ENCODE measurements around the gene S100A8. TPM values are rescaled to one million over a fixed set of nuclear protein-coding genes. Genes with fewer than 3 reads are reported as not detected.
A peak's percentile ranks its signal among the peaks of the same experiment; 100 is the strongest.
"Not testable (repeated sequence)": the region's sequence is repeated elsewhere in the genome, so short reads cannot be mapped to it uniquely, and the experiment has no call there.

The S100A8 gene
- total RNA-seq, 2 donors from 2014 or later, result 1.8 TPM; not detected in 1

DNA sequence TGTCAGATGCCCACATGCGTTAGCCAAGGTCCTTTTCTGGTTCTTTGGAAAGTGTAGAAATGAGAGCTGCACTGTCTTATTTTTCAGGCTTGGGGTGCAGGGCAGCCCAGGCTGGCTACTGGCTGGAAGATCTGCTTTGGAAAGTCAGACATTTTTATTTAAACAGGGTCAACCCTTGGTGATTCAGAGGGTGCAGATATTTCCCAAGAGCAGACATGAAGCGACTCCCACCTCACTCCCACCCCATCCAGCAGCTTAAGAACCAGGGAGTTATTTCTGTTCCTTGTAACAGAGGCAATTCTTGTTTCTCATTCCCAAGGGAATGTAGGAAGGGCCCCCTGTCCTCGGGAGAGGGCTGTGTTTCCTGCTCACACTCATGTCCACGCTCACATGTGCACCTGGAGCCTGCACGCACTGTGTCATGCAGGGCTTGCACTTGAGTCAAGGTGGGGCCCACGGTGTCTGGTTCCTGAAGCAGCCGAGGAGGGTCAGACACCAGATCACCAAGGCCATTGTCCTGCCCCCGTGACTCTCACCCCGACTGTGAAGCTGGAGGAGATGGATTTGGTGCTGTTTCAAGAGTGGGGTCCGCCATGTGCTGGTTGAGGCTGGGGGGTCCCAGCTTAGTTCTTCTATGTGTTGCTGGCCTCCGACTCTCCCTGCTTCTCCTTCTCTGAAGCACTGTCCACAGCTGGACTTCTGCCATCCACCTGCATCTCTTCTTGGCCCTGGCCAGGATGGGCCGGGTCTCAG lies 26.4 kb upstream of the S100A8 start:
- Histone ChIP-seq H3K36me3 (replicated peaks in 1 of 2; ENCODE audit: insufficient read depth in 1 of 2, low read depth in 2 of 2) (no peaks in the 10 kb centered on the region), H3K4me3 (no peak overlapping the region), H3K9me3 (no peaks in the 10 kb centered on the region), H3K27ac (no peak overlapping the region), H3K4me1 (no peaks in the 10 kb centered on the region), H3K27me3 (no peaks in the 10 kb centered on the region)
- no peak for ATAC-seq
- intact Hi-C loops (cut with DNase I), result no loop called here
- DNase-seq, result no peak
- TF ChIP-seq, protein P1, sequence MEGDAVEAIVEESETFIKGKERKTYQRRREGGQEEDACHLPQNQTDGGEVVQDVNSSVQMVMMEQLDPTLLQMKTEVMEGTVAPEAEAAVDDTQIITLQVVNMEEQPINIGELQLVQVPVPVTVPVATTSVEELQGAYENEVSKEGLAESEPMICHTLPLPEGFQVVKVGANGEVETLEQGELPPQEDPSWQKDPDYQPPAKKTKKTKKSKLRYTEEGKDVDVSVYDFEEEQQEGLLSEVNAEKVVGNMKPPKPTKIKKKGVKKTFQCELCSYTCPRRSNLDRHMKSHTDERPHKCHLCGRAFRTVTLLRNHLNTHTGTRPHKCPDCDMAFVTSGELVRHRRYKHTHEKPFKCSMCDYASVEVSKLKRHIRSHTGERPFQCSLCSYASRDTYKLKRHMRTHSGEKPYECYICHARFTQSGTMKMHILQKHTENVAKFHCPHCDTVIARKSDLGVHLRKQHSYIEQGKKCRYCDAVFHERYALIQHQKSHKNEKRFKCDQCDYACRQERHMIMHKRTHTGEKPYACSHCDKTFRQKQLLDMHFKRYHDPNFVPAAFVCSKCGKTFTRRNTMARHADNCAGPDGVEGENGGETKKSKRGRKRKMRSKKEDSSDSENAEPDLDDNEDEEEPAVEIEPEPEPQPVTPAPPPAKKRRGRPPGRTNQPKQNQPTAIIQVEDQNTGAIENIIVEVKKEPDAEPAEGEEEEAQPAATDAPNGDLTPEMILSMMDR (IDR thresholded peaks at IDR 0.05), result no peak
- no peak for TF ChIP-seq POLR2A (IDR thresholded peaks at IDR 0.05)
- WGBS, 2 donors, result 36 to 54% methylated on average over 8 to 12 of the region's 12 CpGs

DNA sequence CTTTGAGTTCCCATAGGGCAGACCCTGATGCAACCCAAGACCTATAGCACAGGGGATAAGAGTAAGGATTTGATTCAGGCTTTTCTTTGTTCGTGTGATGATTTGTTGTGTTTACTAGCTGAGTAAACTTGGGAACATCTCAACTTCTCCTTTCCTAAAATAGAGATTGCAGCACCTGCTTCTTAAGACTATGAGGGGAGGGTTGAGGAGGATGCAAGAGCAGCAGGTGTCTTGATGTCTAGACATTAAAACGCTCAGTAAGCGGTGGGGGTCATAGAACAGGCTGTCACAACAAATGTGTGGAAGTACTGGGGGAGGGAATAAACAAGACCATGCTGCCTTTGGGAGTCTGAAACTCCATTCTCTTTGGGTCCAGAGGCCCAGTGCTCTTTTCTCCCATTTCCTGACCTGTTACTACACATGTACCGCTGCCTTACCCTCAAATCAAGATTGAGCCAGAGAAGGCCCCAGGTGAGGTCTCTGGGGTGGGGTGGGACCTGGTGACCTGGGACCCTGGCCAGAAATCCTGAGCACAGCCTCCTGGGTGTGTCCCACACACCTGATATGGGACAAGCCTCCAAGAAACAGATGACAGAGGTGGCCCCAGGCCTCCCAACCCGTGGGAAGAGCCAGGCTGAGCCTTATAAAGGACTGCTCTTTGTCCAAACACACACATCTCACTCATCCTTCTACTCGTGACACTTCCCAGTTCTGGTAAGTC lies 25.1 kb upstream of the S100A8 start, which contains the start of gene S100A7A:
TSS of gene S100A7A (plus strand) at position 671 of the 721 bp plus-strand sequence. CDS start 1,563 bp downstream, outside the sequence.
- H3K4me1 ChIP-seq, result no peaks in the 10 kb centered on the region
- no peak within 1 kb of the TSS for H3K4me3 ChIP-seq
- intact Hi-C loops (cut with DNase I), result no loop called here
- no peaks in the 10 kb centered on the region for H3K9me3 ChIP-seq
- H3K27me3 ChIP-seq, result no peaks in the 10 kb centered on the region
- WGBS, 2 donors, result 48 to 54% methylated on average over 6 of the region's 6 CpGs
- DNase-seq (no peak), ATAC-seq (no peak)
- H3K27ac ChIP-seq, result no peak within 1 kb of the TSS
- no peaks in the 10 kb centered on the region for H3K36me3 ChIP-seq (replicated peaks in 1 of 2; ENCODE audit: insufficient read depth in 1 of 2, low read depth in 2 of 2)
- TF ChIP-seq, protein P1 (IDR thresholded peaks at IDR 0.05), result no peak
- no peak for TF ChIP-seq POLR2A (IDR thresholded peaks at IDR 0.05)

DNA sequence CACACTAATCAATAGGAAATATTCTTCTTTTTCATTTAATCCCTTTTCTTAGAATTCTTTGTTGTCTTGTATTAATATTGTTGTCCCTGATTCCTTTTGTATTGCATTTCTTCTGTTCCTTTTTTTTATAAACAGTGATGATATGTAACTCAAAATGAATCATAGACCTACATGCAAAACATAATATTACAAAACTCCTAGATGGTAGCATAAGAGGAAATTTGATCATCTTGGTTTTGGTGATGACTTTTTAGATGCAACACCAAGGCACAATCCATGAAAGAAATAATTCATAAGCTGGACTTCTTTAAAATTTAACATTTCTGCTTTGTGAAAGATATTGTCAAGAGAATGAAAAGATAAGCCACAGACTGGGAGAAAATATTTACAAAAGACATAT lies 23.1 kb upstream of the S100A8 start:
- ATAC-seq; H3K9me3 ChIP-seq; H3K4me3 ChIP-seq; DNase-seq; H3K4me1 ChIP-seq; intact Hi-C loops (cut with DNase I); H3K27ac ChIP-seq; H3K36me3 ChIP-seq (replicated peaks in 1 of 2; ENCODE audit: insufficient read depth in 1 of 2, low read depth in 2 of 2); H3K27me3 ChIP-seq: not testable (repeated sequence)

DNA sequence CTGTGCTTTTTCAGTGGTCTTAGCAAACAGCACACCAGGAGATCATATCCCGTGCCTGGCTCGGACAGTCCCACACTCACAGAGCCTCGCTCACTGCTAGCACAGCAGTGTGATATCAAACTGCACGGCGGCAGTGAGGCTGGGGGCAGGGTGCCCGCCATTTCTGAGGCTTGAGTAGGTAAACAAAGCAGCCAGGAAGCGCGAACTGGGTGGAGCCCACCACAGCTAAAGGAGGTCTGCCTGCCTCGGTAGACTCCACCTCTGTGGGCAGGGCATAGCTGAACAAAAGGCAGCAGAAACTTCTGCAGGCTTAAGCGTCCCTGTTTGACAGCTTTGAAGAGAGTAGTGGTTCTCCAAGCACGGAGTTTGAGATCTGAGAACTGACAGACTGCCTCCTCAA lies 16.4 kb upstream of the S100A8 start:
- H3K4me1 ChIP-seq; H3K27me3 ChIP-seq; intact Hi-C loops (cut with DNase I); ATAC-seq; H3K4me3 ChIP-seq; H3K9me3 ChIP-seq; H3K27ac ChIP-seq; H3K36me3 ChIP-seq (replicated peaks in 1 of 2; ENCODE audit: insufficient read depth in 1 of 2, low read depth in 2 of 2); DNase-seq: not testable (repeated sequence)
- WGBS, 2 donors, result 52 to 57% methylated on average over 11 of the region's 11 CpGs

DNA sequence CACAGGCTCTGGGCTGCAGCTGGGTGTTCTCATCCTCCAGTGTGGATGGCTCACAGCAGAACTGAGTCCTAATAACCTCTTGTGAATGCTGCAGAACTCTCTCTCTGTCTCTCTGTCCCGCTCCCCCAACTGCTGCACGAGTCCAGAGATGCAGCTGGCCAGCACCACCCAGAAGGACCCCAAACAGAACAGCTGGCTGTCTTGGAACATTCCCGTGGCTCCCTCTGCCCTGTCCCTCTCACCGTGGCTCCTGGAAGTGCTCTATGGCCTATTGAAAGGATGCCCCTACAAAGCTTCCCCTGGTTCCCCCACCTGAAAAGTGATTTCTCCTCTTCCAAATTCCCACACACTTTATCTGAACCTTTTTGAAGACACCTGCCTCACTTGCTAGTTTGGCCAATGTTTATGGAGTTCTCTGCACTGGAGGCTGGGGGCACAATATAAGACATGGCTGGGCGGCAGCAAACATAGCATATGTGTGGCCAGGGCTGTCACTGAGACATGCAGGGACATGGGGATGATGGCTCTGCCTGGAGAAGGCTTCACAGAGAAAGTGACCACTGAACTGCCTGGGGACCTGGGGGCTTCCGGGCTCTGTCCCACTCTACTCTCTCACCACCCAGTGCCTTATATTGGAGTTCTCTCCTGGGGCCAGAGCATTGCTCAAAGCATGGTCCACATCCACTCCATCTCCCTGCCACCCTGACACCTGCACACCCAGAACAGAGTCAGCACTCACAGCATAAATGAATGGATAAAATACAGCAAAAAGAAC lies 15.1 kb upstream of the S100A8 start:
- H3K27ac ChIP-seq; H3K4me1 ChIP-seq; ATAC-seq; H3K9me3 ChIP-seq; H3K27me3 ChIP-seq; intact Hi-C loops (cut with DNase I); DNase-seq; H3K36me3 ChIP-seq (replicated peaks in 1 of 2; ENCODE audit: insufficient read depth in 1 of 2, low read depth in 2 of 2); H3K4me3 ChIP-seq: not testable (repeated sequence)
- 58 to 79% methylated on average over 6 of the region's 6 CpGs for WGBS, 2 donors

DNA sequence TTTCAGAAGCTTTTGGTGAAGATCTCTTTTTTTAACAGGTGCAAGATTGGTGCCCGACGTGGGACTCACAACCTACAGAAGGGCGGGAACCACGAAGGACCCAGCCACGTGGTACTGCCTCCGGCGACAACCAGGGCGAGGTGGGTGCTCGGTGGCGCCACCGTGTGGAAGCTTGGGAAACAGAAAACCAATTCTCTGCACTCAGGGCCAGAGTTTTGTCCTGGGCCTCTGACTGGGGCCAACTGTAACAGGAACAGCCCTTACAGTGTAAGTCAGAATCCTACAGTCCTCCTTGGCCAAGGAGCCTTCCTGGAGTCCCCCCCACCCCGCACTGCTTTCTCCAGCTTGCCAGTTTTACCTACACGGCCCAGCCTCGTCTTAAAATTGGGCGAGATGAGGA lies 13.9 kb upstream of the S100A8 start:
- ATAC-seq, result no peak
- intact Hi-C loops (cut with DNase I), result no loop called here
- peak in 3 of 4 donors; percentile 16 to 35 (median 17) for DNase-seq
- no peak overlapping the region for H3K27ac ChIP-seq
- no peak overlapping the region for H3K4me3 ChIP-seq
- no peaks in the 10 kb centered on the region for H3K9me3 ChIP-seq
- WGBS, 2 donors, result 34 to 37% methylated on average over 15 of the region's 15 CpGs
- no peaks in the 10 kb centered on the region for H3K27me3 ChIP-seq
- H3K4me1 ChIP-seq, result no peaks in the 10 kb centered on the region
- no peak for TF ChIP-seq POLR2A (IDR thresholded peaks at IDR 0.05)
- TF ChIP-seq, protein P1 (IDR thresholded peaks at IDR 0.05), result peak in 4 of 7 experiments; percentile 8 to 26 (median 20)
- no peaks in the 10 kb centered on the region for H3K36me3 ChIP-seq (replicated peaks in 1 of 2; ENCODE audit: insufficient read depth in 1 of 2, low read depth in 2 of 2)

Data from body of pancreas (tissue), 4 donors.